ENCODE data around the gene VAV2.

VAV2 gene

GRCh38 chr9:133792721-133793470 is 199.2 kb downstream of the VAV2 start:
- TF ChIP-seq CTCF (IDR thresholded peaks at IDR 0.05; ENCODE audit: poor library complexity, severe bottlenecking): peak; percentile 75
- peaks cover 77% of the 10 kb centered on the region for H3K36me3 ChIP-seq (ENCODE audit: low read depth)
- H3K9me3 ChIP-seq (ENCODE audit: severe bottlenecking): no peaks in the 10 kb centered on the region
- H3K4me1 ChIP-seq (ENCODE audit: insufficient read depth, poor library complexity, severe bottlenecking): no peaks in the 10 kb centered on the region
- DNase-seq (ENCODE audit: low spot score) (no peak), ATAC-seq (ENCODE audit: low read depth) (peak; percentile 67)
- no peak overlapping the region for H3K4me3 ChIP-seq (ENCODE audit: severe bottlenecking)
- no peaks in the 10 kb centered on the region for H3K27me3 ChIP-seq (ENCODE audit: insufficient read depth, poor library complexity, severe bottlenecking)
- no peak overlapping the region for H3K27ac ChIP-seq (ENCODE audit: poor library complexity, severe bottlenecking)

GRCh38 chr9:133791735-133792649 is 200.1 kb downstream of the VAV2 start:
- H3K4me1 ChIP-seq (ENCODE audit: insufficient read depth, poor library complexity, severe bottlenecking): no peaks in the 10 kb centered on the region
- DNase-seq (ENCODE audit: low spot score) (no peak), ATAC-seq (ENCODE audit: low read depth) (no peak)
- no peak overlapping the region for H3K4me3 ChIP-seq (ENCODE audit: severe bottlenecking)
- H3K36me3 ChIP-seq (ENCODE audit: low read depth): peaks cover 76% of the 10 kb centered on the region
- TF ChIP-seq CTCF (IDR thresholded peaks at IDR 0.05; ENCODE audit: poor library complexity, severe bottlenecking): no peak
- H3K27me3 ChIP-seq (ENCODE audit: insufficient read depth, poor library complexity, severe bottlenecking): no peaks in the 10 kb centered on the region
- H3K27ac ChIP-seq (ENCODE audit: poor library complexity, severe bottlenecking): no peak overlapping the region
- H3K9me3 ChIP-seq (ENCODE audit: severe bottlenecking): no peaks in the 10 kb centered on the region

GRCh38 chr9:133791069-133791468 is 201.1 kb downstream of the VAV2 start:
- no peaks in the 10 kb centered on the region for H3K4me1 ChIP-seq (ENCODE audit: insufficient read depth, poor library complexity, severe bottlenecking)
- H3K27ac ChIP-seq (ENCODE audit: poor library complexity, severe bottlenecking): no peak overlapping the region
- peaks cover 71% of the 10 kb centered on the region for H3K36me3 ChIP-seq (ENCODE audit: low read depth)
- no peak overlapping the region for H3K4me3 ChIP-seq (ENCODE audit: severe bottlenecking)
- no peak for TF ChIP-seq CTCF (IDR thresholded peaks at IDR 0.05; ENCODE audit: poor library complexity, severe bottlenecking)
- H3K27me3 ChIP-seq (ENCODE audit: insufficient read depth, poor library complexity, severe bottlenecking): no peaks in the 10 kb centered on the region
- DNase-seq (ENCODE audit: low spot score): no peak
- H3K9me3 ChIP-seq (ENCODE audit: severe bottlenecking): no peaks in the 10 kb centered on the region
- no peak for ATAC-seq (ENCODE audit: low read depth)

GRCh38 chr9:133789778-133790177 is 202.3 kb downstream of the VAV2 start:
- Histone ChIP-seq H3K27me3 (ENCODE audit: insufficient read depth, poor library complexity, severe bottlenecking) (no peaks in the 10 kb centered on the region), H3K4me1 (ENCODE audit: insufficient read depth, poor library complexity, severe bottlenecking) (no peaks in the 10 kb centered on the region), H3K36me3 (ENCODE audit: low read depth) (peaks cover 71% of the 10 kb centered on the region), H3K27ac (ENCODE audit: poor library complexity, severe bottlenecking) (no peak overlapping the region), H3K9me3 (ENCODE audit: severe bottlenecking) (no peaks in the 10 kb centered on the region), H3K4me3 (ENCODE audit: severe bottlenecking) (no peak overlapping the region)
- no peak for TF ChIP-seq CTCF (IDR thresholded peaks at IDR 0.05; ENCODE audit: poor library complexity, severe bottlenecking)
- ATAC-seq (ENCODE audit: low read depth): no peak
- no peak for DNase-seq (ENCODE audit: low spot score)
